ENCODE results near the gene FSHR. TPM values are rescaled to one million over a fixed set of nuclear protein-coding genes. Genes with fewer than 3 reads are reported as not detected.
A peak's percentile ranks its signal among the peaks of the same experiment; 100 is the strongest.

FSHR gene
- total and polyA plus RNA-seq, 2 of the 4 experiments (the other 2 are of a cell fraction) = not detected

DNA sequence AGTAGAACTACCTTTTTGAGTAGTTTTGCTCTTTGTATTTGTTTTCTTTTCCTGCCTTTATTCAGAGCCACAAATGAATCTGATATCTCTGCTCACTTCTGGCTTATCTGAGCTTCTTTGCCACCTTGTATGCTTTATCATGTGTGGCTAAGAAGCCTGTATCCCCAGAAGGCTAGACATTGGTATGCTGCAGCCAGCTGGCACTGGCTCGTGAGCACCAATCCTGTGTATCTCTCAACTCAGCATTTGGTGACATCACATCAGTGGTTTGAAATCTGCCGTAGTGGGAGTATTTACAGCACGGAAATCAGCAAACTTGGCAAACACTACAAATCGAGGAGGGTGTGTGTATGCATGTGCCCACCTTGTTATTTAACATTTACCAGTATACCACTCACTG lies 215.1 kb downstream of the FSHR start:
- TF ChIP-seq MXI1 (IDR thresholded peaks at IDR 0.05; ENCODE audit: borderline replicate concordance, low read depth, low read length) = no peak
- no peak for TF ChIP-seq MAZ (IDR thresholded peaks at IDR 0.05; ENCODE audit: borderline replicate concordance, low read depth, low read length)
- TF ChIP-seq RFX5 (IDR thresholded peaks at IDR 0.05; ENCODE audit: low read depth, low read length) = no peak
- TF ChIP-seq CEBPB (IDR thresholded peaks at IDR 0.05; ENCODE audit: low read depth, low read length) = no peak
- TF ChIP-seq NFE2L2 (IDR thresholded peaks at IDR 0.05; ENCODE audit: low read depth, low read length) = no peak
- no peak for TF ChIP-seq USF2 (IDR thresholded peaks at IDR 0.05; ENCODE audit: low read depth, low read length)
- no peak for TF ChIP-seq SMC3 (IDR thresholded peaks at IDR 0.05; ENCODE audit: low read depth, low read length)
- TF ChIP-seq, protein P1, sequence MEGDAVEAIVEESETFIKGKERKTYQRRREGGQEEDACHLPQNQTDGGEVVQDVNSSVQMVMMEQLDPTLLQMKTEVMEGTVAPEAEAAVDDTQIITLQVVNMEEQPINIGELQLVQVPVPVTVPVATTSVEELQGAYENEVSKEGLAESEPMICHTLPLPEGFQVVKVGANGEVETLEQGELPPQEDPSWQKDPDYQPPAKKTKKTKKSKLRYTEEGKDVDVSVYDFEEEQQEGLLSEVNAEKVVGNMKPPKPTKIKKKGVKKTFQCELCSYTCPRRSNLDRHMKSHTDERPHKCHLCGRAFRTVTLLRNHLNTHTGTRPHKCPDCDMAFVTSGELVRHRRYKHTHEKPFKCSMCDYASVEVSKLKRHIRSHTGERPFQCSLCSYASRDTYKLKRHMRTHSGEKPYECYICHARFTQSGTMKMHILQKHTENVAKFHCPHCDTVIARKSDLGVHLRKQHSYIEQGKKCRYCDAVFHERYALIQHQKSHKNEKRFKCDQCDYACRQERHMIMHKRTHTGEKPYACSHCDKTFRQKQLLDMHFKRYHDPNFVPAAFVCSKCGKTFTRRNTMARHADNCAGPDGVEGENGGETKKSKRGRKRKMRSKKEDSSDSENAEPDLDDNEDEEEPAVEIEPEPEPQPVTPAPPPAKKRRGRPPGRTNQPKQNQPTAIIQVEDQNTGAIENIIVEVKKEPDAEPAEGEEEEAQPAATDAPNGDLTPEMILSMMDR (conservative IDR thresholded peaks at IDR 0.05; ENCODE audit: low read depth, low read length) = no peak
- TF ChIP-seq POLR2A (IDR thresholded peaks at IDR 0.05; ENCODE audit: low read depth, low read length) = no peak
- TF ChIP-seq FOS (IDR thresholded peaks at IDR 0.05; ENCODE audit: low read depth, low read length) = no peak
- TF ChIP-seq BHLHE40 (IDR thresholded peaks at IDR 0.05; ENCODE audit: low read depth, low read length) = no peak
- TF ChIP-seq, protein P2, sequence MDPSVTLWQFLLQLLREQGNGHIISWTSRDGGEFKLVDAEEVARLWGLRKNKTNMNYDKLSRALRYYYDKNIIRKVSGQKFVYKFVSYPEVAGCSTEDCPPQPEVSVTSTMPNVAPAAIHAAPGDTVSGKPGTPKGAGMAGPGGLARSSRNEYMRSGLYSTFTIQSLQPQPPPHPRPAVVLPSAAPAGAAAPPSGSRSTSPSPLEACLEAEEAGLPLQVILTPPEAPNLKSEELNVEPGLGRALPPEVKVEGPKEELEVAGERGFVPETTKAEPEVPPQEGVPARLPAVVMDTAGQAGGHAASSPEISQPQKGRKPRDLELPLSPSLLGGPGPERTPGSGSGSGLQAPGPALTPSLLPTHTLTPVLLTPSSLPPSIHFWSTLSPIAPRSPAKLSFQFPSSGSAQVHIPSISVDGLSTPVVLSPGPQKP (IDR thresholded peaks at IDR 0.05; ENCODE audit: borderline replicate concordance, low read depth, low read length) = no peak
- no peak for TF ChIP-seq MAFK (IDR thresholded peaks at IDR 0.05; ENCODE audit: low read depth, low read length)
- H2BK15ac ChIP-seq (ENCODE audit: low read depth, low read length) = no peak overlapping the region
- H3K36me3 ChIP-seq (ENCODE audit: control insufficient read depth, insufficient read depth, low read length) = no peaks in the 10 kb centered on the region
- H2AFZ ChIP-seq (replicated peaks; ENCODE audit: low read length, poor library complexity) = no peak overlapping the region
- no peak overlapping the region for H2AK5ac ChIP-seq (ENCODE audit: low read depth, low read length)
- H3K56ac ChIP-seq (ENCODE audit: extremely low read depth, insufficient read depth, low read length) = no peak overlapping the region
- dilution Hi-C loops (cut with HindIII; ENCODE audit: low sequenced_read_pairs, unreplicated experiment) = no loop called here
- ChIA-PET CTCF (no interaction called here), POLR2A (ENCODE audit: unreplicated experiment) (no interaction called here)
- in situ Hi-C loops (cut with MboI; ENCODE audit: low sequenced_read_pairs) = no loop called here
- H3K18ac ChIP-seq (ENCODE audit: low read depth, low read length) = no peak overlapping the region
- no peaks in the 10 kb centered on the region for H3K9me3 ChIP-seq (ENCODE audit: control insufficient read depth, insufficient read depth, low read length)
- no peak for ATAC-seq (ENCODE audit: low read depth)
- no peak overlapping the region for H3K4me2 ChIP-seq (ENCODE audit: low read depth, low read length)
- no CpG with 5 or more reads among the region's 4 CpGs for WGBS, 2 experiments (ENCODE audit: extremely low coverage in 2 of 2, insufficient read length in 1 of 2)
- no peak overlapping the region for H3K14ac ChIP-seq (replicated peaks; ENCODE audit: low read depth, low read length)
- H3K9ac ChIP-seq (ENCODE audit: low read depth, low read length) = no peak overlapping the region
- H2BK120ac ChIP-seq (ENCODE audit: low read depth, low read length) = no peak overlapping the region
- H4K8ac ChIP-seq (ENCODE audit: low read depth in 2 of 2, low read length in 2 of 2) = no peak overlapping the region
- H4K91ac ChIP-seq (ENCODE audit: insufficient read depth, low read depth, low read length) = no peak overlapping the region
- intact Hi-C loops (cut with micrococcal nuclease) = no loop called here
- no peak overlapping the region for H3K23ac ChIP-seq (ENCODE audit: low read depth, low read length)
- no peak overlapping the region for H2BK20ac ChIP-seq (ENCODE audit: low read depth, low read length)
- no peaks in the 10 kb centered on the region for H3K79me1 ChIP-seq (ENCODE audit: low read depth in 1 of 2, low read length in 2 of 2)
- H2AK9ac ChIP-seq (replicated peaks; ENCODE audit: low read depth, low read length, poor library complexity) = peak overlapping the region; percentile 71
- H3K27ac ChIP-seq (ENCODE audit: insufficient read depth, low read length) = no peak overlapping the region
- no TSS peak for BruUV-seq (replicated peaks)
- peaks cover 2% of the 10 kb centered on the region for H3K27me3 ChIP-seq (ENCODE audit: control insufficient read depth, insufficient read depth, low read length)
- no peak overlapping the region for H2BK5ac ChIP-seq (ENCODE audit: low read depth, low read length, poor library complexity, severe bottlenecking)
- no peaks in the 10 kb centered on the region for H3K9me1 ChIP-seq (ENCODE audit: insufficient read depth, low read length)
- H3K4me3 ChIP-seq (ENCODE audit: insufficient read depth, low read depth, low read length) = no peak overlapping the region
- H3K4me1 ChIP-seq (ENCODE audit: control insufficient read depth, insufficient read depth, low read length) = peaks cover 3% of the 10 kb centered on the region; the same call in 1 of the 2 replicates
- no peak overlapping the region for H4K5ac ChIP-seq (ENCODE audit: low read depth, low read length)
- no peak for DNase-seq
- no peak overlapping the region for H3K4ac ChIP-seq (ENCODE audit: low read depth, low read length)
- no peaks in the 10 kb centered on the region for H4K20me1 ChIP-seq (ENCODE audit: insufficient read depth, low read length)

Data from IMR-90 (cell line).